Measurements from ENCODE around the gene EPN2. TPM values are rescaled to one million over a fixed set of nuclear protein-coding genes. Genes with fewer than 3 reads are reported as not detected.

The EPN2 gene
- total RNA-seq, 1 experiment from 2014 or later, result 31.3 TPM

GRCh38 chr17:19341641-19342610, 104.8 kb downstream of the EPN2 start:
- Mint-ChIP-seq H3K27me3 (ENCODE audit: unreplicated experiment) (no peaks in the 10 kb centered on the region), H3K36me3 (ENCODE audit: insufficient read depth, unreplicated experiment) (peaks cover 5% of the 10 kb centered on the region), H3K4me3 (ENCODE audit: low read depth, unreplicated experiment) (no peak overlapping the region), H3K4me1 (ENCODE audit: low read depth, unreplicated experiment) (peaks cover 7% of the 10 kb centered on the region), H3K9me3 (ENCODE audit: low read depth, unreplicated experiment) (no peaks in the 10 kb centered on the region), H3K27ac (ENCODE audit: unreplicated experiment) (peak overlapping the region; percentile 37)
- no peak for TF ChIP-seq CTCF (IDR thresholded peaks at IDR 0.05; ENCODE audit: unreplicated experiment)
- intact Hi-C loops (cut with micrococcal nuclease; ENCODE audit: unreplicated experiment), result no loop called here
- DNase-seq, result no peak
- CTCF ChIA-PET, result interaction anchor here (0.6 kb wide), 1 partner anchor 19 kb away, joined by 3 read pairs; no protein-coding TSS in a partner anchor
- BruUV-seq (replicated peaks), result no TSS peak

GRCh38 chr17:19342611-19343255, 105.6 kb downstream of the EPN2 start:
- intact Hi-C loops (cut with micrococcal nuclease; ENCODE audit: unreplicated experiment), result no loop called here
- BruUV-seq (replicated peaks), result no TSS peak
- TF ChIP-seq CTCF (IDR thresholded peaks at IDR 0.05; ENCODE audit: unreplicated experiment), result no peak
- H3K4me1 Mint-ChIP-seq (ENCODE audit: low read depth, unreplicated experiment), result peaks cover 9% of the 10 kb centered on the region
- no peak overlapping the region for H3K4me3 Mint-ChIP-seq (ENCODE audit: low read depth, unreplicated experiment)
- H3K27ac Mint-ChIP-seq (ENCODE audit: unreplicated experiment), result no peak overlapping the region
- CTCF ChIA-PET, result no interaction called here
- no peak for DNase-seq
- no peaks in the 10 kb centered on the region for H3K9me3 Mint-ChIP-seq (ENCODE audit: low read depth, unreplicated experiment)
- peaks cover 8% of the 10 kb centered on the region for H3K36me3 Mint-ChIP-seq (ENCODE audit: insufficient read depth, unreplicated experiment)
- no peaks in the 10 kb centered on the region for H3K27me3 Mint-ChIP-seq (ENCODE audit: unreplicated experiment)

- Mint-ChIP-seq H3K9me3 (ENCODE audit: low read depth, unreplicated experiment) (no peaks in the 10 kb centered on the region), H3K4me3 (ENCODE audit: low read depth, unreplicated experiment) (no peak overlapping the region), H3K27ac (ENCODE audit: unreplicated experiment) (no peak overlapping the region), H3K27me3 (ENCODE audit: unreplicated experiment) (no peaks in the 10 kb centered on the region), H3K4me1 (ENCODE audit: low read depth, unreplicated experiment) (peaks cover 9% of the 10 kb centered on the region), H3K36me3 (ENCODE audit: insufficient read depth, unreplicated experiment) (peaks cover 10% of the 10 kb centered on the region)
- BruUV-seq (replicated peaks), result no TSS peak
- DNase-seq, result no peak
- intact Hi-C loops (cut with micrococcal nuclease; ENCODE audit: unreplicated experiment), result no loop called here
- TF ChIP-seq CTCF (IDR thresholded peaks at IDR 0.05; ENCODE audit: unreplicated experiment), result no peak
- CTCF ChIA-PET, result no interaction called here
These were observed 106.1 kb downstream of the EPN2 start for GRCh38 chr17:19343256-19343630.

GRCh38 chr17:19343671-19344151, 106.5 kb downstream of the EPN2 start:
- no peak overlapping the region for H3K4me3 Mint-ChIP-seq (ENCODE audit: low read depth, unreplicated experiment)
- no peak overlapping the region for H3K27ac Mint-ChIP-seq (ENCODE audit: unreplicated experiment)
- no peaks in the 10 kb centered on the region for H3K9me3 Mint-ChIP-seq (ENCODE audit: low read depth, unreplicated experiment)
- intact Hi-C loops (cut with micrococcal nuclease; ENCODE audit: unreplicated experiment), result no loop called here
- BruUV-seq (replicated peaks), result no TSS peak
- CTCF ChIA-PET, result no interaction called here
- peaks cover 9% of the 10 kb centered on the region for H3K4me1 Mint-ChIP-seq (ENCODE audit: low read depth, unreplicated experiment)
- peaks cover 10% of the 10 kb centered on the region for H3K36me3 Mint-ChIP-seq (ENCODE audit: insufficient read depth, unreplicated experiment)
- DNase-seq, result no peak
- TF ChIP-seq CTCF (IDR thresholded peaks at IDR 0.05; ENCODE audit: unreplicated experiment), result no peak
- no peaks in the 10 kb centered on the region for H3K27me3 Mint-ChIP-seq (ENCODE audit: unreplicated experiment)

Data from Calu3 (cell line).